ENCODE measurements around the gene ABL2. TPM values are rescaled to one million over a fixed set of nuclear protein-coding genes. Genes with fewer than 3 reads are reported as not detected.

The ABL2 gene
- total RNA-seq, 5 donors from 2014 or later (not counting 1 experiment from before 2014, with no cell fraction given) = 14.9 to 20.0 (median 15.9) TPM

DNA sequence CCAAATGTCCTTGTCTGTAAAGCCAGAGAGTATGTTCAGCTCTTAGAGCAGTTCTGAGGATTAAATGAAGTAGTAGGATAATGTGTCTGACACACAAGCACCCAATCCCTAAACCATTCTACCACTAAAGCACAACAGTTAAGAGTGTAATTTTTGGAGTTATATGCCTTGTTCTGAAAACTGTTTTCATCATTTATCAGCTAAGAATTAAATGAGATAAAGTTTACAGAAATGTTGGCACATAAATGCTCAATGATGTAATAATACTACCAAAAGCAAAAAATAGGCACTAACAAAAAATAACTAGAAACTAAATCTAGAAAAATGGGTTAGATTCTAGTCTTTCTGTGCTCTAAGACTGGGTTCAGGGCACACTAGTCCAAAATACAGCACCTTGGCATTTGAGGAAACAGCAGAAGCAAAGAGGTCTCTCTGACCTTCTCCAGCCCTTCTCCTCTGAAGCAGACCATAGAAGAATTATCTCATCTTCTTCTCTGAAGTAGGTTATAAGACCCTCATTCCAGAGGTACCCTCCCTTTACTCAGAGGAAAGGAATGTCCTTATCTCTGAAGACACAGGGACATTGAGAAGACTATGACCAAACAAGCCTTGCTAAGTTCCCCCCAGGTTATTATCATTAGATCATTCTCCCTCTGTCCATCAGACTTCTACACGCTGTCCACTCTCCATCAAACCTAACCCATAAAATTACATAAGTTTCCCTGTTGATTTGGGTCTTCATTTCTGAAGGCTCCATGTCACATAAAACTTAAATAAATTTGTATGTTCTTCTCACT, 20.6 kb downstream of the ABL2 start:
- H3K4me1 ChIP-seq (ENCODE audit: control insufficient read depth in 1 of 2, extremely low read depth in 1 of 2, insufficient read depth in 2 of 2, low read length in 2 of 2) = no peaks in the 10 kb centered on the region
- peaks cover 28 to 37% (median 31%) of the 10 kb centered on the region in 3 donors for H3K4me1 Mint-ChIP-seq
- H3K4me3 Mint-ChIP-seq = no peak overlapping the region
- no peaks in the 10 kb centered on the region for H3K9me3 ChIP-seq
- H3K27me3 ChIP-seq (replicated peaks in 1 of 2; ENCODE audit: control insufficient read depth in 2 of 2, extremely low read depth in 1 of 2, insufficient read depth in 2 of 2, low read length in 1 of 2) = no peaks in the 10 kb centered on the region
- POLR2A ChIA-PET = no interaction called here
- no peak overlapping the region for H3K27ac ChIP-seq (ENCODE audit: low read length)
- H3K36me3 ChIP-seq (ENCODE audit: control insufficient read depth in 2 of 2, extremely low read depth in 1 of 2, insufficient read depth in 1 of 2, low read length in 1 of 2) = no peaks in the 10 kb centered on the region
- H3K27me3 Mint-ChIP-seq = no peaks in the 10 kb centered on the region
- no peak overlapping the region for H3K27ac Mint-ChIP-seq
- H3K9me3 Mint-ChIP-seq = no peaks in the 10 kb centered on the region
- no CpG with 5 or more reads among the region's 1 CpG for WGBS (ENCODE audit: insufficient coverage)
- CTCF ChIA-PET = interaction anchor here (0.6 to 0.9 kb wide), 2 partner anchors 33 to 87 kb away, joined by 3 to 6 read pairs; no protein-coding TSS in a partner anchor
- H3K36me3 Mint-ChIP-seq = peaks cover 19% of the 10 kb centered on the region
- no peak for ATAC-seq (replicated peaks in 1 of 4)
- no peak for DNase-seq
- H3K4me3 ChIP-seq (ENCODE audit: control insufficient read depth in 1 of 2, extremely low read depth in 1 of 2, low read length in 1 of 2) = no peak overlapping the region

DNA sequence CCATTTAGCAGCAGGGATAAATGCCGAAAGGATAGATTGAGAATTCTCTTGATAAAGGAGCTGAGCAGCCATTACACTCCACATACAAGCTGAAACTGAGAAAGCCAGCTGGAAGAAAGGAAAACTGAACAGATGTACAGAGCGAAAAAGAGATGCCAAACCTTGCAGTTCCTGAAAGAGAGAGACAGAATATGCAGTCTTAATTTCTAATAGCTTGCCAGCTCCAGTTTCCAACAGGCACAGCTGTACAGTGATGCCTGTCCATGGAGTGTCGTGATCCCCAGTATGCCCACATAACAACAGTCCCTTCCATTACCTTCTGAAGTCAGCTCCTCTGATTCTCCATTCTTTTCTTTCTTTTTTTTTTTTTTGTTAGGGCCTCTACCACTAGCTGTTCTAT, 22.7 kb downstream of the ABL2 start:
- CTCF ChIA-PET = interaction anchor here in 1 of 2 donors (0.6 to 0.7 kb wide), 4 partner anchors 26 to 608 kb away, joined by 3 read pairs; no protein-coding TSS in a partner anchor
- H3K27ac Mint-ChIP-seq = no peak overlapping the region
- 100% methylated on average over 2 of the region's 3 CpGs for WGBS (ENCODE audit: insufficient coverage)

DNA sequence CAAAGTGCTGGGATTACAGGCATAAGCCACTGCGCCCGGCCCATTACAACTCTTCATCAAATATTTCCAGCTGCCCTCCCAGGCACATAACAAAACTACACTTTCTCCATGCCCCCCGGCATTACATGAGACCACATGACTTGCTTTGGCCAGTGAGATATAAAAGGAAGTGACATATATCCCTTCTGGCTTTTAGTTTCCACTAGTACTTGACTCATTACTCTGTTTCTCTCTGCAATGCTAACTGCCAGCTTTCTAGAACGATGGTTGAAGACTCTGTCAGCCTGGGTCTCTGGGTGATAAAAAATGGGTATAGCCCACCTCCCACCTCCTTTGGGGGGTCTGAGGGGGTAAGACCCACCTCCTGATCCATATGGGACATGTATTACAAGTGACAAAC, 24.2 kb downstream of the ABL2 start:
- no peak for ATAC-seq (replicated peaks in 1 of 4)
- CTCF ChIA-PET = interaction anchor here in 1 of 2 donors (0.7 kb wide), 1 partner anchor 20 kb away, joined by 5 read pairs; no protein-coding TSS in a partner anchor

More for the DNA sequence above, 22.7 kb downstream of the ABL2 start:
- Histone ChIP-seq H3K27ac (ENCODE audit: low read length) (no peak overlapping the region), H3K4me1 (ENCODE audit: control insufficient read depth in 1 of 2, extremely low read depth in 1 of 2, insufficient read depth in 2 of 2, low read length in 2 of 2) (peaks cover 0 to 2% of the 10 kb centered on the region in 2 experiments), H3K27me3 (replicated peaks in 1 of 2; ENCODE audit: control insufficient read depth in 2 of 2, extremely low read depth in 1 of 2, insufficient read depth in 2 of 2, low read length in 1 of 2) (no peaks in the 10 kb centered on the region), H3K4me3 (ENCODE audit: control insufficient read depth in 1 of 2, extremely low read depth in 1 of 2, low read length in 1 of 2) (no peak overlapping the region), H3K9me3 (no peaks in the 10 kb centered on the region), H3K36me3 (ENCODE audit: control insufficient read depth in 2 of 2, extremely low read depth in 1 of 2, insufficient read depth in 1 of 2, low read length in 1 of 2) (peaks cover 0 to under 1% of the 10 kb centered on the region in 2 donors)
- Mint-ChIP-seq H3K4me3 (no peak overlapping the region), H3K27me3 (no peaks in the 10 kb centered on the region), H3K4me1 (peaks cover 40 to 50% (median 44%) of the 10 kb centered on the region in 3 donors), H3K36me3 (peaks cover 16% of the 10 kb centered on the region), H3K9me3 (no peaks in the 10 kb centered on the region)
- no peak for ATAC-seq (replicated peaks in 1 of 4)
- POLR2A ChIA-PET = interaction anchor here in 1 of 2 donors (0.6 kb wide), 1 partner anchor 9 kb away, joined by 4 read pairs; no protein-coding TSS in a partner anchor
- no peak for DNase-seq

DNA sequence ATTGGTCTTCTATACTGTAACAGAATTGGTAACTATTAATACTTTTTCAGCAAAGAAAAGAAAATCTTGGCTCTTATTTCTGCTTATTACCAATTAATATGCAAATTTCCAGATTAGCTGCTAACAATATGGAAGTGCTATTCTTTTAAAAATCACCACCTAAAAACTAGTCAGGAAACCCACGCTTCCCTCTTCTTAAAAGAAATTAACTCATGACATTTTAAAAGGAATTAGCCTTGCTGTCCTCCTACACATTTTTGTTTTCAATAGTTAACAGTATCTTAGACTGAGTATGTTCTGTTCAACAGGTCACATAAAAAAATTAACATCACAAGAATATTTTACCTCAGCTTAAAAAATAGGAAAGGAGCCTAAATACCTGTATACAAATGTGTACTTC, 27.3 kb downstream of the ABL2 start:
- Histone ChIP-seq H3K36me3 (ENCODE audit: control insufficient read depth in 2 of 2, extremely low read depth in 1 of 2, insufficient read depth in 1 of 2, low read length in 1 of 2) (peaks cover 0 to 3% of the 10 kb centered on the region in 2 donors), H3K27ac (ENCODE audit: low read length) (no peak overlapping the region), H3K27me3 (replicated peaks in 1 of 2; ENCODE audit: control insufficient read depth in 2 of 2, extremely low read depth in 1 of 2, insufficient read depth in 2 of 2, low read length in 1 of 2) (no peaks in the 10 kb centered on the region), H3K4me1 (ENCODE audit: control insufficient read depth in 1 of 2, extremely low read depth in 1 of 2, insufficient read depth in 2 of 2, low read length in 2 of 2) (peaks cover 0 to 2% of the 10 kb centered on the region in 2 experiments), H3K4me3 (ENCODE audit: control insufficient read depth in 1 of 2, extremely low read depth in 1 of 2, low read length in 1 of 2) (no peak overlapping the region), H3K9me3 (no peaks in the 10 kb centered on the region)
- ChIA-PET POLR2A (no interaction called here), CTCF (interaction anchor here in 1 of 2 donors (0.6 kb wide), 1 partner anchor 11 kb away, joined by 10 read pairs; no protein-coding TSS in a partner anchor)
- ATAC-seq (replicated peaks in 1 of 4) = no peak
- no CpG with 5 or more reads among the region's 1 CpG for WGBS (ENCODE audit: insufficient coverage)
- Mint-ChIP-seq H3K36me3 (peaks cover 9% of the 10 kb centered on the region), H3K9me3 (no peaks in the 10 kb centered on the region), H3K27me3 (no peaks in the 10 kb centered on the region), H3K4me1 (peaks cover 34 to 49% (median 47%) of the 10 kb centered on the region in 3 donors), H3K27ac (no peak overlapping the region), H3K4me3 (no peak overlapping the region)
- DNase-seq = no peak

More for the DNA sequence above, 24.2 kb downstream of the ABL2 start:
- Mint-ChIP-seq H3K4me3 (no peak overlapping the region), H3K27me3 (no peaks in the 10 kb centered on the region), H3K9me3 (no peaks in the 10 kb centered on the region), H3K36me3 (peaks cover 20% of the 10 kb centered on the region), H3K4me1 (peaks cover 44 to 58% (median 51%) of the 10 kb centered on the region in 3 donors), H3K27ac (no peak overlapping the region)
- Histone ChIP-seq H3K4me1 (ENCODE audit: control insufficient read depth in 1 of 2, extremely low read depth in 1 of 2, insufficient read depth in 2 of 2, low read length in 2 of 2) (peaks cover 0 to 2% of the 10 kb centered on the region in 2 experiments), H3K27me3 (replicated peaks in 1 of 2; ENCODE audit: control insufficient read depth in 2 of 2, extremely low read depth in 1 of 2, insufficient read depth in 2 of 2, low read length in 1 of 2) (no peaks in the 10 kb centered on the region), H3K27ac (ENCODE audit: low read length) (no peak overlapping the region), H3K4me3 (ENCODE audit: control insufficient read depth in 1 of 2, extremely low read depth in 1 of 2, low read length in 1 of 2) (no peak overlapping the region), H3K36me3 (ENCODE audit: control insufficient read depth in 2 of 2, extremely low read depth in 1 of 2, insufficient read depth in 1 of 2, low read length in 1 of 2) (peaks cover 0 to 3% of the 10 kb centered on the region in 2 donors), H3K9me3 (no peaks in the 10 kb centered on the region)
- no peak for DNase-seq
- WGBS (ENCODE audit: insufficient coverage) = no CpG with 5 or more reads among the region's 4 CpGs
- POLR2A ChIA-PET = no interaction called here

DNA sequence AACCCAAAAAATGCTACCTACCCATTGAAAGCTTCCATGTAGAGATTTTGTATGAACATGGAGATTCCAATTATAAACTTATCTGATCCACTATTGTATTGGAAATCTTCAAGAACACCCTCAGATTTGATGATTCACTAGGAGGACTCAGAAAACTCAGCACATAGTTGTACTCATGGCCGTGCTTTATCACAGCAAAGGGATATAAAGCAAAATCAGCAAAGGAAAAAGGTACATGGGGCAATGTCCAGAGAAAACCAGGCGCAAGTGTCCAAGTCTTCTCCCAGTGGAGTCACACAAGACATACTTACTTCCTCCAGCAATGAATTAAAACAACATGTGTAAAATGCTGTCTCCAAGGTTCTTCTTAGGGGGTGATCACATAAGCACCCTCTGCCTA, 28.9 kb downstream of the ABL2 start:
- no peak overlapping the region for H3K4me3 ChIP-seq (ENCODE audit: control insufficient read depth in 1 of 2, extremely low read depth in 1 of 2, low read length in 1 of 2)
- no peak overlapping the region for H3K27ac ChIP-seq (ENCODE audit: low read length)
- peaks cover 0 to 2% of the 10 kb centered on the region in 2 experiments for H3K4me1 ChIP-seq (ENCODE audit: control insufficient read depth in 1 of 2, extremely low read depth in 1 of 2, insufficient read depth in 2 of 2, low read length in 2 of 2)
- ChIA-PET POLR2A (no interaction called here), CTCF (no interaction called here)
- 100% methylated on average over 1 of the region's 2 CpGs for WGBS (ENCODE audit: insufficient coverage)
- no peaks in the 10 kb centered on the region for H3K9me3 ChIP-seq
- no peak for ATAC-seq (replicated peaks in 1 of 4)
- no peaks in the 10 kb centered on the region for H3K27me3 ChIP-seq (replicated peaks in 1 of 2; ENCODE audit: control insufficient read depth in 2 of 2, extremely low read depth in 1 of 2, insufficient read depth in 2 of 2, low read length in 1 of 2)
- Mint-ChIP-seq H3K4me3 (no peak overlapping the region), H3K27me3 (no peaks in the 10 kb centered on the region), H3K36me3 (peaks cover 5% of the 10 kb centered on the region), H3K27ac (no peak overlapping the region), H3K4me1 (peaks cover 27 to 44% (median 41%) of the 10 kb centered on the region in 3 donors), H3K9me3 (no peaks in the 10 kb centered on the region)
- peaks cover 0 to 3% of the 10 kb centered on the region in 2 donors for H3K36me3 ChIP-seq (ENCODE audit: control insufficient read depth in 2 of 2, extremely low read depth in 1 of 2, insufficient read depth in 1 of 2, low read length in 1 of 2)
- no peak for DNase-seq

DNA sequence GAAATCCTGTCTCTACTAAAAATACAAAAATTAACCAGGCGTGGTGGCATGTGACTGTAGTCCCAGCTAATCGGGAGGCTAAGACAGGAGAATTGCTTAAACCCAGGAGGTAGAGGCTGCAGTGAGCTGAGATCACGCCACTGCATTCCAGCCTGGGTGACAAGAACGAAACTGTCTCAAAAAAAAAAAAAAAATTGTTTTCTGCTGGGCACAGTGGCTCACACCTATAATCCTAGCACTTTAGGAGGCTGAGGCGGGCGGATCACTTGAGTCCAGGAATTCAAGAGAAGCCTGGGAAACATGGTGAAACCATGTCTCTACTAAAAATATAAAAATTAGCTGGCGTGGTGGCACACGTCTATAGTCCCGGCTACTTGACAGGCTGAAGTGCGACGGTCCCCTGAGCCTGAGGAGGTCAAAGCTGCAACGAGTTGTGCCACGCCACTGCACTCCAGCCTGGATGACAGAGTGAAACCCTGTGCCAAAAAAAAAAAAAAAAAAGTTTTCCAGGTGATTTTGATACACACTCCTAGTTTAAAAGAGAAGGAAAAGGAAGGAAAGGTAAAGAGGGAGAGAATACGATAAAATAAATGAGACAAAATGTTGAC, 31.7 kb downstream of the ABL2 start:
- Histone ChIP-seq H3K27me3 (replicated peaks in 1 of 2; ENCODE audit: control insufficient read depth in 2 of 2, extremely low read depth in 1 of 2, insufficient read depth in 2 of 2, low read length in 1 of 2) (no peaks in the 10 kb centered on the region), H3K27ac (ENCODE audit: low read length) (no peak overlapping the region), H3K4me1 (ENCODE audit: control insufficient read depth in 1 of 2, extremely low read depth in 1 of 2, insufficient read depth in 2 of 2, low read length in 2 of 2) (no peaks in the 10 kb centered on the region), H3K36me3 (ENCODE audit: control insufficient read depth in 2 of 2, extremely low read depth in 1 of 2, insufficient read depth in 1 of 2, low read length in 1 of 2) (peaks cover 0 to 3% of the 10 kb centered on the region in 2 donors), H3K9me3 (no peaks in the 10 kb centered on the region), H3K4me3 (ENCODE audit: control insufficient read depth in 1 of 2, extremely low read depth in 1 of 2, low read length in 1 of 2) (no peak overlapping the region)
- no peak for DNase-seq
- ChIA-PET POLR2A (interaction anchor here in 1 of 2 donors (0.7 kb wide), 1 partner anchor 1925 kb away, joined by 10 read pairs; no protein-coding TSS in a partner anchor), CTCF (no interaction called here)
- Mint-ChIP-seq H3K27me3 (no peaks in the 10 kb centered on the region), H3K36me3 (peaks cover 5% of the 10 kb centered on the region), H3K9me3 (no peaks in the 10 kb centered on the region), H3K27ac (no peak overlapping the region), H3K4me1 (peaks cover 16 to 35% (median 34%) of the 10 kb centered on the region in 3 donors), H3K4me3 (no peak overlapping the region)
- ATAC-seq (replicated peaks in 1 of 4) = no peak
- WGBS (ENCODE audit: insufficient coverage) = 95% methylated on average over 8 of the region's 14 CpGs
